ENCODE measurements around the gene HS2ST1.

DNA sequence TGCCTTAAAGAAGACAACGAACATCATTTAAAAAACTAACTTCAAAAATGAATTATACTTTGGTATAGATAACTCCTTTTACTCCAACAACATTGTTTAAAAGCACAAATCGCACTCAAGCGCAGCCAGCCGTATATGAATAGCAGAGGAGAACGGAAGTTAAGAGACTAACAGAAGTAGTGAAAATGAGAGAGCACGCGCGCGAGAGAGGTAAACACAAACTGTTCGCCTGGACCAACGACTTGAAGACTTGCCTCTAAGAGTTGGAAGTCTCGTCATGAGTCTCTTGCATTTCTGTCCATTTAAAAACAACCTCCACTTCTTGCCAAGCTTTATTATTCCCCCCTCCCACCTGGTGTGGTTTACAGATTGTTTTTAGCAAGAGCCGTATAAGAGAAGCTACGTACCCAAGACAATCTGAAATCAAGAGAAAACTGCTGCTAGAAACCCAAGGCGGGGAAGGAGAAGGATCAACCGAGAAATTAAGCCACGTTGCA, 988 bp upstream of the HS2ST1 start:
- TF ChIP-seq CTCF (optimal IDR thresholded peaks at IDR 0.05 in 1 of 3, IDR thresholded peaks at IDR 0.05 in 1 of 3, conservative IDR thresholded peaks at IDR 0.05 in 1 of 3; ENCODE audit: extremely low read depth in 1 of 3, insufficient read depth in 2 of 3, low read length in 3 of 3): no peak
- no peak for TF ChIP-seq EZH2 (IDR thresholded peaks at IDR 0.05; ENCODE audit: low read length)

Data from keratinocyte (primary cell).